Common myeloid progenitor, CD34-positive (primary cell): ENCODE data around the gene OS9.
"Not testable (repeated sequence)": the region's sequence is repeated elsewhere in the genome, so short reads cannot be mapped to it uniquely, and the experiment has no call there.

ENCODE experiments used
- CTCF ChIA-PET: fragments of 350-600 bp; sonication (Branson Sonifier 250); formaldehyde crosslinking; loops from one replicate; lab custom pipeline; 2021; ENCODE audit warnings: antibody characterized with exemption; lab: Charles Lee
- POLR2A ChIA-PET: fragments of 350-600 bp; sonication (Branson Sonifier 250); formaldehyde crosslinking; loops from one replicate; lab custom pipeline; 2021; ENCODE audit warnings: antibody characterized with exemption; lab: Charles Lee
- DNase-seq, 3 donors: peaks; one replicate each; pipeline versions ENCODE4 v3.0.0 to v3.0.0-alpha.2; 2013
- H3K27ac ChIP-seq, 2 experiments: 1 replicate in 1 of 2; 2 replicates in 1 of 2; pipeline ENCODE4 v1.7.0; 2013; ENCODE audit warnings: inconsistent platforms in 2 of 2, low read length in 2 of 2, mild to moderate bottlenecking in 2 of 2, low read depth in 1 of 2, moderate library complexity in 1 of 2; ENCODE audit not compliant: severe bottlenecking in 2 of 2, insufficient read depth in 1 of 2, poor library complexity in 1 of 2
- H3K27me3 ChIP-seq, 5 experiments: replicated peaks in 2 of 5; 1 replicate in 3 of 5; 2 replicates in 2 of 5; pipeline versions ENCODE4 v1.6.1 to v1.7.0; 2013; ENCODE audit warnings: low read length in 4 of 5, mild to moderate bottlenecking in 2 of 5, moderate library complexity in 2 of 5, inconsistent platforms in 1 of 5; ENCODE audit not compliant: insufficient read depth in 5 of 5, control insufficient read depth in 4 of 5
- H3K36me3 ChIP-seq, 4 experiments: 1 replicate in 2 of 4; 2 replicates in 2 of 4; pipeline versions ENCODE4 v1.6.1 to v1.7.0; 2013; ENCODE audit warnings: low read length in 3 of 4, control low read depth in 1 of 4, mild to moderate bottlenecking in 1 of 4; ENCODE audit not compliant: control insufficient read depth in 4 of 4, insufficient read depth in 4 of 4
- H3K4me1 ChIP-seq, 4 experiments: 1 replicate in 3 of 4; 2 replicates in 1 of 4; pipeline versions ENCODE4 v1.6.1 to v1.7.1; 2013; ENCODE audit warnings: low read length in 3 of 4, mild to moderate bottlenecking in 3 of 4, control low read depth in 1 of 4, inconsistent platforms in 1 of 4, moderate library complexity in 1 of 4; ENCODE audit not compliant: control insufficient read depth in 4 of 4, insufficient read depth in 4 of 4; ENCODE audit errors: control extremely low read depth in 1 of 4
- H3K4me3 ChIP-seq, 7 experiments: 1 replicate in 4 of 7; 2 replicates in 3 of 7; pipeline versions ENCODE4 v1.5.1 to v1.7.0; 2013; ENCODE audit warnings: mild to moderate bottlenecking in 7 of 7, low read length in 6 of 7, moderate library complexity in 6 of 7, inconsistent platforms in 2 of 7, low read depth in 2 of 7, control low read depth in 1 of 7; ENCODE audit not compliant: insufficient read depth in 4 of 7, control insufficient read depth in 1 of 7; ENCODE audit errors: extremely low read depth in 1 of 7
- H3K9me3 ChIP-seq, 5 experiments: 1 replicate in 4 of 5; 2 replicates in 1 of 5; pipeline versions ENCODE4 v1.6.1 to v1.7.1; 2013; ENCODE audit warnings: low read length in 4 of 5, mild to moderate bottlenecking in 2 of 5, inconsistent platforms in 1 of 5, low read depth in 1 of 5, moderate library complexity in 1 of 5; ENCODE audit not compliant: control insufficient read depth in 4 of 5, insufficient read depth in 2 of 5; ENCODE audit errors: control extremely low read depth in 1 of 5
- WGBS: methylation state at CpG from one replicate; pipeline ENCODE4 v1.1.5; 2013; ENCODE audit not compliant: insufficient coverage; 5-methylcytosine and 5-hydroxymethylcytosine counted together

The OS9 gene

GRCh38 chr12:57657744-57658143, 36.2 kb upstream of the OS9 start:
- POLR2A ChIA-PET = interaction anchor here (0.6 to 1.6 kb wide), 2 partner anchors 30 to 131 kb away, joined by 5 to 6 read pairs; no protein-coding TSS in a partner anchor
- Histone ChIP-seq H3K4me3 (no peak overlapping the region), H3K27me3 (no peaks in the 10 kb centered on the region), H3K27ac (no peak overlapping the region), H3K4me1 (no peaks in the 10 kb centered on the region), H3K36me3 (no peaks in the 10 kb centered on the region), H3K9me3 (peaks cover 0 to 6% (median 1%) of the 10 kb centered on the region in 5 experiments)
- CTCF ChIA-PET = interaction anchor here (1.6 kb wide), 1 partner anchor 73 kb away, joined by 6 read pairs; no protein-coding TSS in a partner anchor
- WGBS = 95% methylated on average over 3 of the region's 3 CpGs
- DNase-seq = no peak

- 100% methylated on average over 1 of the region's 3 CpGs for WGBS
Measured at GRCh38 chr12:57658890-57659289, 35.0 kb upstream of the OS9 start.

GRCh38 chr12:57661376-57661775, 32.6 kb upstream of the OS9 start:
- no peak overlapping the region for H3K4me3 ChIP-seq
- WGBS = 84% methylated on average over 2 of the region's 4 CpGs
- H3K4me1 ChIP-seq = no peaks in the 10 kb centered on the region
- H3K27me3 ChIP-seq = no peaks in the 10 kb centered on the region
- POLR2A ChIA-PET = no interaction called here
- no peak overlapping the region for H3K27ac ChIP-seq
- no peaks in the 10 kb centered on the region for H3K36me3 ChIP-seq
- CTCF ChIA-PET = no interaction called here
- peaks cover 0 to 2% (median 0%) of the 10 kb centered on the region in 5 experiments for H3K9me3 ChIP-seq
- no peak for DNase-seq

More at GRCh38 chr12:57658890-57659289, 35.0 kb upstream of the OS9 start:
- H3K27me3 ChIP-seq = no peaks in the 10 kb centered on the region
- DNase-seq = no peak
- ChIA-PET POLR2A (interaction anchor here (0.6 kb wide), 1 partner anchor 408 kb away, joined by 4 read pairs; the partner anchor contains the start of gene STAC3), CTCF (interaction anchor here (0.8 to 1.5 kb wide), 2 partner anchors 21 to 61 kb away, joined by 3 read pairs; no protein-coding TSS in a partner anchor)
- H3K27ac ChIP-seq = no peak overlapping the region
- H3K9me3 ChIP-seq = peaks cover 0 to 5% (median 0%) of the 10 kb centered on the region in 5 experiments
- H3K4me3 ChIP-seq = no peak overlapping the region
- no peaks in the 10 kb centered on the region for H3K4me1 ChIP-seq
- no peaks in the 10 kb centered on the region for H3K36me3 ChIP-seq

GRCh38 chr12:57665066-57665820, 28.7 kb upstream of the OS9 start:
- H3K4me3 ChIP-seq, H3K4me1 ChIP-seq, CTCF ChIA-PET, POLR2A ChIA-PET, DNase-seq, H3K9me3 ChIP-seq, H3K27me3 ChIP-seq, H3K27ac ChIP-seq, H3K36me3 ChIP-seq: not testable (repeated sequence)
- 93% methylated on average over 27 of the region's 34 CpGs for WGBS

GRCh38 chr12:57666897-57667296, 27.0 kb upstream of the OS9 start:
- no peaks in the 10 kb centered on the region for H3K27me3 ChIP-seq
- no peaks in the 10 kb centered on the region for H3K4me1 ChIP-seq
- H3K27ac ChIP-seq = no peak overlapping the region
- WGBS = 83% methylated on average over 5 of the region's 5 CpGs
- no peaks in the 10 kb centered on the region for H3K9me3 ChIP-seq
- DNase-seq = no peak
- ChIA-PET POLR2A (no interaction called here), CTCF (no interaction called here)
- no peaks in the 10 kb centered on the region for H3K36me3 ChIP-seq
- H3K4me3 ChIP-seq = no peak overlapping the region

- H3K27ac ChIP-seq, DNase-seq, H3K9me3 ChIP-seq, CTCF ChIA-PET, H3K4me1 ChIP-seq, H3K27me3 ChIP-seq, H3K4me3 ChIP-seq, H3K36me3 ChIP-seq, POLR2A ChIA-PET: not testable (repeated sequence)
- 86% methylated on average over 5 of the region's 10 CpGs for WGBS
Measured at GRCh38 chr12:57669691-57670090, 24.2 kb upstream of the OS9 start.

GRCh38 chr12:57671811-57672210, 22.1 kb upstream of the OS9 start:
- H3K27me3 ChIP-seq, H3K27ac ChIP-seq, H3K4me1 ChIP-seq, H3K4me3 ChIP-seq, POLR2A ChIA-PET, H3K36me3 ChIP-seq, DNase-seq, H3K9me3 ChIP-seq: not testable (repeated sequence)
- WGBS = 100% methylated on average over 3 of the region's 3 CpGs
- CTCF ChIA-PET = interaction anchor here (1.0 to 1.1 kb wide), 3 partner anchors 22 to 34 kb away, joined by 3 to 5 read pairs (median 3); partner anchors contain the start of gene OS9
